ENCODE data around the gene GRIN2D. TPM values are rescaled to one million over a fixed set of nuclear protein-coding genes. Genes with fewer than 3 reads are reported as not detected.

GRIN2D gene
- polyA plus RNA-seq, 2 donors, result 0.06 to 0.08 TPM

Other genes with a start within 250 kb of the GRIN2D start
- gene LIG1, start 223.3 kb upstream of the GRIN2D start, polyA plus RNA-seq, result 10 to 100 TPM; 31.2 to 53.3 TPM
- gene ZSWIM9, start 223.0 kb upstream of the GRIN2D start, polyA plus RNA-seq, result 1 to 10 TPM; 3.2 TPM
- 10 to 100 TPM in 1 of 2 donors, 1 to 10 TPM in 1; 9.6 to 13.2 TPM for gene CARD8, start 137.8 kb upstream of the GRIN2D start, polyA plus RNA-seq
- under 1 TPM; 0.14 TPM for gene ZNF114, start 123.6 kb upstream of the GRIN2D start, polyA plus RNA-seq
- 10 to 100 TPM; 17.6 to 21.5 TPM for gene EMP3, start 68.1 kb upstream of the GRIN2D start, polyA plus RNA-seq
- gene TMEM143, start 29.7 kb upstream of the GRIN2D start, polyA plus RNA-seq, result 1 to 10 TPM; 4.0 to 9.1 TPM
- gene SYNGR4, start 29.3 kb upstream of the GRIN2D start, polyA plus RNA-seq, result not detected
- gene KDELR1, start 2.1 kb upstream of the GRIN2D start, polyA plus RNA-seq, result 10 to 100 TPM; 62.7 to 70.2 TPM
- 10 to 100 TPM in 1 of 2 donors, 1 to 10 TPM in 1; 6.2 to 18.1 TPM for gene GRWD1, start 52.3 kb downstream of the GRIN2D start, polyA plus RNA-seq
- 1 to 10 TPM in 1 of 2 donors, under 1 TPM in 1; 0.54 to 1.0 TPM for gene KCNJ14, start 61.9 kb downstream of the GRIN2D start, polyA plus RNA-seq
- gene CYTH2, start 75.7 kb downstream of the GRIN2D start, polyA plus RNA-seq, result 10 to 100 TPM; 52.2 to 59.3 TPM
- 1 to 10 TPM; 2.9 to 7.5 TPM for gene LMTK3, start 118.2 kb downstream of the GRIN2D start, polyA plus RNA-seq
- gene SULT2B1, start 158.5 kb downstream of the GRIN2D start, polyA plus RNA-seq, result 100 to 1,000 TPM; 295 to 320 TPM
- 1 to 10 TPM; 1.2 to 1.9 TPM for gene SPACA4, start 213.1 kb downstream of the GRIN2D start, polyA plus RNA-seq
- gene FAM83E, start 221.4 kb downstream of the GRIN2D start, polyA plus RNA-seq, result 10 to 100 TPM in 1 of 2 donors, 1 to 10 TPM in 1; 6.5 to 26.7 TPM
- gene RPL18, start 225.5 kb downstream of the GRIN2D start, polyA plus RNA-seq, result 1,000 to 10,000 TPM; 2,667 to 2,860 TPM
- 10 to 100 TPM in 1 of 2 donors, 1 to 10 TPM in 1; 9.0 to 15.5 TPM for gene SPHK2, start 225.8 kb downstream of the GRIN2D start, polyA plus RNA-seq
- 10 to 100 TPM in 1 of 2 donors, 1 to 10 TPM in 1; 8.9 to 13.3 TPM for gene DBP, start 243.7 kb downstream of the GRIN2D start, polyA plus RNA-seq

All from esophagus (tissue), 2 donors.